Measurements from ENCODE around the gene ICAM2. TPM values are rescaled to one million over a fixed set of nuclear protein-coding genes. Genes with fewer than 3 reads are reported as not detected.

Gene ICAM2
- total and polyA plus RNA-seq, 2 donors (not counting 3 experiments of a cell fraction or from before 2014, with no cell fraction given) = 586 to 2,377 TPM

DNA sequence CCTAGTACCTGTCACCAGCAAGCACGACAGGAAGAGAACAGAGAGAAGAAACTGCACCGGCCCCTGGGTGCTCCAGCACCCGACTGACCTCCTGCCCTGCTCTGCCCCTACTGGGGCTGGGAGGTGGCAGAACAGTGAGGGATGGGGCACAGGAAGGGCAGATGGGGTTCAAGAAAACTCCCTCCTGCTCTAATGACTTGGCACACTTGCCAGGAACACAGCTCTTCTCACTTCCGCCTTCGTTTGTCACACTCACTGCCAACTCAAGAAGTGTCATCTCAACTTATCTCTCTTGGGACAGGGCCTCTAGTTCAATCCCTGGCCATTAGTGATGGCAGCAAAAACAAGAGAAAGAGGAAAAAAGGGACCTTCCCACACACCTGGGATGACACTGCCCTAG, 42.7 kb upstream of the ICAM2 start:
- H3K9me3 ChIP-seq (replicated peaks; ENCODE audit: control insufficient read depth, insufficient read depth, low read length) = no peaks in the 10 kb centered on the region
- no peaks in the 10 kb centered on the region for H3K9me1 ChIP-seq (replicated peaks; ENCODE audit: control insufficient read depth, extremely low read depth, insufficient read depth, low read length)
- TF ChIP-seq, protein P1, sequence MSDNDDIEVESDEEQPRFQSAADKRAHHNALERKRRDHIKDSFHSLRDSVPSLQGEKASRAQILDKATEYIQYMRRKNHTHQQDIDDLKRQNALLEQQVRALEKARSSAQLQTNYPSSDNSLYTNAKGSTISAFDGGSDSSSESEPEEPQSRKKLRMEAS (IDR thresholded peaks at IDR 0.05; ENCODE audit: insufficient read depth, insufficient read length) = no peak
- TF ChIP-seq GATA2 (IDR thresholded peaks at IDR 0.05; ENCODE audit: insufficient read depth, insufficient read length, low read depth, low read length) = no peak
- no peak for TF ChIP-seq FOS (IDR thresholded peaks at IDR 0.05; ENCODE audit: borderline replicate concordance, insufficient read depth, low read length)
- no peak for TF ChIP-seq EZH2 (IDR thresholded peaks at IDR 0.05; ENCODE audit: borderline replicate concordance, low read depth, low read length, severe bottlenecking)
- TF ChIP-seq POLR2A (IDR thresholded peaks at IDR 0.05; ENCODE audit: low read depth, low read length) = no peak
- TF ChIP-seq MYC (IDR thresholded peaks at IDR 0.05; ENCODE audit: low read depth, low read length) = no peak
- no peak for TF ChIP-seq POLR2AphosphoS5 (IDR thresholded peaks at IDR 0.05; ENCODE audit: insufficient read depth, low read depth, low read length)
- TF ChIP-seq JUN (IDR thresholded peaks at IDR 0.05; ENCODE audit: borderline replicate concordance, insufficient read depth, insufficient read length, low read depth) = no peak
- DNase-seq (ENCODE audit: low read depth, low spot score) = no peak
- no peak overlapping the region for H3K9ac ChIP-seq (replicated peaks; ENCODE audit: extremely low read depth, insufficient read depth, low read length)
- no TSS peak for BruUV-seq (replicated peaks)
- no peaks in the 10 kb centered on the region for H3K27me3 ChIP-seq (ENCODE audit: control insufficient read depth in 2 of 2, insufficient read depth in 2 of 2, low read length in 2 of 2)
- H2AFZ ChIP-seq (ENCODE audit: low read depth, low read length) = no peak overlapping the region
- ChIA-PET CTCF (interaction anchor here (0.6 to 7.3 kb wide), 25 partner anchors 8 to 219 kb away, joined by 3 to 234 read pairs (median 6); partner anchors contain the start of gene ERN1), POLR2A (interaction anchor here (0.6 to 1.1 kb wide), 2 partner anchors 66 to 140 kb away, joined by 5 to 7 read pairs; partner anchors contain the start of gene ERN1)
- H4K20me1 ChIP-seq (replicated peaks; ENCODE audit: control insufficient read depth, extremely low read depth, insufficient read depth, low read length) = no peaks in the 10 kb centered on the region
- H3K36me3 ChIP-seq (ENCODE audit: control insufficient read depth in 2 of 2, extremely low read depth in 1 of 2, insufficient read depth in 2 of 2, low read length in 2 of 2) = peaks cover 0 to 17% of the 10 kb centered on the region in 2 experiments
- intact Hi-C loops (cut with micrococcal nuclease) = loop anchor here (1.0 to 10.0 kb wide), 3 partner anchors 70 to 222 kb away; no protein-coding TSS in a partner anchor
- FAIRE-seq = no peak
- peaks cover 22% of the 10 kb centered on the region for H3K4me1 ChIP-seq (ENCODE audit: control insufficient read depth, extremely low read depth, insufficient read depth, low read length)
- dilution Hi-C loops (cut with MboI; ENCODE audit: extremely low pct_ligation_motif_present, low sequenced_read_pairs) = no loop called here
- no peak overlapping the region for H3K27ac ChIP-seq (ENCODE audit: insufficient read depth, low read depth, low read length)
- H3K4me3 ChIP-seq (replicated peaks in 1 of 3; ENCODE audit: insufficient read depth in 1 of 3, low read depth in 1 of 3, low read length in 3 of 3) = no peak overlapping the region
- H3K79me2 ChIP-seq (ENCODE audit: control insufficient read depth, insufficient read depth, low read length) = no peaks in the 10 kb centered on the region
- H3K4me2 ChIP-seq (ENCODE audit: insufficient read depth, low read length) = no peak overlapping the region
